ENCODE results near the gene HOXC11.

The HOXC11 gene

DNA sequence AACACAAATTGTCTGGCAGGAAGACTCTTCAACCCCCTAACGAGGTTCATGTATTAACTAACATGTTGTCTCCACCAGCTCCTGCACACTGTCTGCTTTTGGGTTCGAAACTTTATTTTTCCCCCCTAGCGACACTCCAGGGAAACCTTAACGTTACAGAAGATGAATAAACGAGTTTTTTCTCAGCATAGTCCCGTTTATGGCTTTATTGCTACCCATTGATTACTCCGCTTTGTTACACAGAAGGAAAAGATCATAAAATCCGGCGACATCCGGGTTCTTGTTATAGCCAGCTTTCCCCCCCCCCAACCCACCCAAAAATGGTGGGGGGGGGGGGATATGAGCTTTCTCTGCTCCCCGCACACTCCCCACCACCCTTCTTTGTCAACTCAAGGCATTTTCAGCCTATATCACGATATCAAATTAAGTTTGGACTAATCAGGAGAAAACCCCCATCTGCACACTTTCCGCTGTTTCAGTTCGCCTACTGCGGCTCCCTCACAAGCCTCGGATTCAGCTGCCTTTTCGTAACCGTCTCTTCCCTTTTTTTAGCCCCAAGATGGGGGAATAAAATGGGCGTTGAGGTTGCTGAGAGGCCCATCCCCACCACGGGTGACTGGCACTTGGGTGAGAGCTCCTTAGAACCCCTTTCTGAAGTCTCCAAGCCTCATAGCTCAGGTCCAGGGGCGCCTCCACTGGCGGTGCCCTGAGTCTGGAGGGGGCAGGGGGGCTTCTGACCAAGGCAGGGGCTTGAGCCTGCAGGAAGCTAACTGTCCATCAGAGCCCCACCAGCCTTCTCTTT lies 53.9 kb downstream of the HOXC11 start:
- DNase-seq: no peak

Measured in NCI-H1105 treated with DMSO at 0.1 percent for 48 hours (cell line).